Stimulated activated CD8-positive, alpha-beta memory T cell treated with anti-CD3 and anti-CD28 coated beads, Interleukin-15, amount 100 ng/mL, for 1 hour (primary cell): ENCODE results near the gene SCNN1G.
"Not testable (repeated sequence)": the region's sequence is repeated elsewhere in the genome, so short reads cannot be mapped to it uniquely, and the experiment has no call there.

Experiments
- DNase-seq: peaks from one replicate; pipeline ENCODE4 v3.0.0-alpha.2; 2020; ENCODE audit warnings: low read depth

SCNN1G gene

GRCh38 chr16:23253650-23254049 is 71.1 kb downstream of the SCNN1G start:
- DNase-seq, result not testable (repeated sequence)

GRCh38 chr16:23254338-23254737 is 71.8 kb downstream of the SCNN1G start:
- DNase-seq, result no peak

- no peak for DNase-seq
Measured at GRCh38 chr16:23255000-23255399, 72.5 kb downstream of the SCNN1G start.

GRCh38 chr16:23256440-23256839 is 73.9 kb downstream of the SCNN1G start:
- DNase-seq, result no peak

GRCh38 chr16:23257682-23258081 is 75.1 kb downstream of the SCNN1G start:
- DNase-seq, result no peak

- no peak for DNase-seq
Measured at GRCh38 chr16:23258919-23259237, 76.3 kb downstream of the SCNN1G start.
